ENCODE measurements around the gene ALDH8A1.

DNA sequence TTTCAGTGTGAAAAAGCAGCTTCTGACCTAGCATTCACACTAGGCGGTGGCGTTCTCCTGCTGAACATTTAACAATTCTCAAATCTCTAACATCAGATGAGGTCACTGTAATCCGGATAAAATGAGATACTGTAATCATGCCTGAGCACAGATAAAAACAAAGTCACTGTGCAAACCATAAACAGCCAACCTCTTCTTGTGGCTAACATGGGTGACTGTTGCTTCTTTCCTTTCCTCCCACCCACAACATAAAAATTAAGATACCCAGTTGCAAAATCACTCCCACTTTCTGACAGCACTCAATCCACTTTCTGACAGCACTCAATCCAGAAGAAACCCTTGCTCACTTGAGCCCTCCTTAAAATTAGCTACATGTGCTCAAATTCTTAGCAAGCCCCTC is 11.5 kb upstream of the ALDH8A1 start:
- TF ChIP-seq CEBPB (IDR thresholded peaks at IDR 0.05) (no peak), TCF12 (IDR thresholded peaks at IDR 0.05; ENCODE audit: low read depth) (no peak), YY1 (IDR thresholded peaks at IDR 0.05; ENCODE audit: low read depth) (no peak), EP300 (IDR thresholded peaks at IDR 0.05; ENCODE audit: borderline replicate concordance) (no peak), FOXM1 (IDR thresholded peaks at IDR 0.05; ENCODE audit: borderline replicate concordance, low read depth) (no peak)
- TF ChIP-seq, protein P1, sequence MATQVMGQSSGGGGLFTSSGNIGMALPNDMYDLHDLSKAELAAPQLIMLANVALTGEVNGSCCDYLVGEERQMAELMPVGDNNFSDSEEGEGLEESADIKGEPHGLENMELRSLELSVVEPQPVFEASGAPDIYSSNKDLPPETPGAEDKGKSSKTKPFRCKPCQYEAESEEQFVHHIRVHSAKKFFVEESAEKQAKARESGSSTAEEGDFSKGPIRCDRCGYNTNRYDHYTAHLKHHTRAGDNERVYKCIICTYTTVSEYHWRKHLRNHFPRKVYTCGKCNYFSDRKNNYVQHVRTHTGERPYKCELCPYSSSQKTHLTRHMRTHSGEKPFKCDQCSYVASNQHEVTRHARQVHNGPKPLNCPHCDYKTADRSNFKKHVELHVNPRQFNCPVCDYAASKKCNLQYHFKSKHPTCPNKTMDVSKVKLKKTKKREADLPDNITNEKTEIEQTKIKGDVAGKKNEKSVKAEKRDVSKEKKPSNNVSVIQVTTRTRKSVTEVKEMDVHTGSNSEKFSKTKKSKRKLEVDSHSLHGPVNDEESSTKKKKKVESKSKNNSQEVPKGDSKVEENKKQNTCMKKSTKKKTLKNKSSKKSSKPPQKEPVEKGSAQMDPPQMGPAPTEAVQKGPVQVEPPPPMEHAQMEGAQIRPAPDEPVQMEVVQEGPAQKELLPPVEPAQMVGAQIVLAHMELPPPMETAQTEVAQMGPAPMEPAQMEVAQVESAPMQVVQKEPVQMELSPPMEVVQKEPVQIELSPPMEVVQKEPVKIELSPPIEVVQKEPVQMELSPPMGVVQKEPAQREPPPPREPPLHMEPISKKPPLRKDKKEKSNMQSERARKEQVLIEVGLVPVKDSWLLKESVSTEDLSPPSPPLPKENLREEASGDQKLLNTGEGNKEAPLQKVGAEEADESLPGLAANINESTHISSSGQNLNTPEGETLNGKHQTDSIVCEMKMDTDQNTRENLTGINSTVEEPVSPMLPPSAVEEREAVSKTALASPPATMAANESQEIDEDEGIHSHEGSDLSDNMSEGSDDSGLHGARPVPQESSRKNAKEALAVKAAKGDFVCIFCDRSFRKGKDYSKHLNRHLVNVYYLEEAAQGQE (IDR thresholded peaks at IDR 0.05; ENCODE audit: low read depth): no peak
- TF ChIP-seq, protein P2, sequence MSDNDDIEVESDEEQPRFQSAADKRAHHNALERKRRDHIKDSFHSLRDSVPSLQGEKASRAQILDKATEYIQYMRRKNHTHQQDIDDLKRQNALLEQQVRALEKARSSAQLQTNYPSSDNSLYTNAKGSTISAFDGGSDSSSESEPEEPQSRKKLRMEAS (IDR thresholded peaks at IDR 0.05): no peak
